ENCODE results near the gene SMIM31.

SMIM31 gene

DNA sequence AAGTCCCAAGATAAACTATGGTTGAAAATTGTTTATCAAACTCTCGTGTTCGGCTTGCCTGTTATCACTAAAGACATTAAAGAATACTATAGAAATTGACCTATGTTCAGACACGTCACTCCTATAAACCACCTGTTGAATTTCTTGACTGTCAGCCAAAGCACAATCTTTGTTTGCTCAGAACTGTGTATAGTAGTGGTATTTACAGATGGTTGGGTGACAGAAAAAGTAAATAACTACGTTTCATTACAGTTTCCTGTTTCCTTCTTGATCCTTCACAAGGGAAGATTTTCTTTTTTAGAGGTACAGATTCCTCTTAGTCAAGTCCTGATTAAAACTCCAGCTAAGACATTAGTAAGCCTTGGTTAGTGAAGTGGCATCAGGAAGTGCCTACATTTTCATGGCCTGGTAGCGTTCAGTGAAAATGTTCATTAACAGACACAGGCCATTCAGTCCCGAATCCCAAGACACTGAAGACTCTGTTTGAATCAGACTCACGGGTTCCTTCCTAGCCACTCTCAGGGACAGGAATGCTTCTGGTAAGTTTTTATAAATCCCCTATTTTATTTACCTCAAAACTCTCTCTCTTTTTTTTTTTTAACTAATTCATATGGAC lies at the start of gene SMIM31:
SMIM31 (plus strand) TSS at position 259 of the 616 bp plus-strand sequence. CDS start 16,313 bp downstream, outside the sequence.
- H3K4me3 ChIP-seq (ENCODE audit: low read length in 2 of 2), result peak within 1 kb of the TSS; percentile 65 to 76
- peak within 1 kb of the TSS; percentile 90 to 96 for H3K27ac ChIP-seq (ENCODE audit: low read depth in 2 of 2, low read length in 2 of 2)
- H3K27me3 ChIP-seq (ENCODE audit: control insufficient read depth in 2 of 2, insufficient read depth in 2 of 2, low read length in 2 of 2), result no peaks in the 10 kb centered on the region
- H3K9me3 ChIP-seq (ENCODE audit: control insufficient read depth in 2 of 2, low read length in 2 of 2), result no peaks in the 10 kb centered on the region
- peak within 1 kb of the TSS; percentile 54 to 68 for H3K9ac ChIP-seq (ENCODE audit: low read depth in 1 of 2, low read length in 2 of 2)
- no peaks in the 10 kb centered on the region for H3K36me3 ChIP-seq (ENCODE audit: control insufficient read depth in 2 of 2, insufficient read depth in 2 of 2, low read length in 2 of 2)
- H3K4me1 ChIP-seq (ENCODE audit: control insufficient read depth in 2 of 2, insufficient read depth in 2 of 2, low read length in 2 of 2), result peaks cover 2 to 3% of the 10 kb centered on the region in 2 donors

DNA sequence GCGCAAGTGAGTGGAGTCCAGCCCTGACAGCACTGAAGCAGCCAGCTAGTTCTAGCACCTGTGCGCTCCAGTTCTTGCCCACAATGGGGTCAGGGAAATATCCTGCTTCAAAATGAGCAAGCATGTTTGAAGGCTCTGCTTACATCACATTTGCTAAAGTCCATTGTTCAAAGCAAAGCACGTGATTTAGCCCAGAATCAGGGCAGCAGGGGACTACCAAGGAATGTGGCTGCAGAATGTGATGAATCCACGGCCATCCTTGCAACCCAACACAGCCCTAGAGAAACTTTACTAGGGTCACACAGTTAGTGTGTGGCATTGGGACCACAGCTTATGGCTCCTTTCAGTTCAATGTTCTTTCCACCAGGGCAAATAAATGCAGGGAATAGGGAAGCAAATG lies 47.3 kb upstream of the SMIM31 start:
- Histone ChIP-seq H3K4me3 (ENCODE audit: low read length in 2 of 2) (no peak overlapping the region), H3K36me3 (ENCODE audit: control insufficient read depth in 2 of 2, insufficient read depth in 2 of 2, low read length in 2 of 2) (no peaks in the 10 kb centered on the region), H3K27ac (ENCODE audit: low read depth in 2 of 2, low read length in 2 of 2) (no peak overlapping the region), H3K27me3 (ENCODE audit: control insufficient read depth in 2 of 2, insufficient read depth in 2 of 2, low read length in 2 of 2) (no peaks in the 10 kb centered on the region), H3K9me3 (ENCODE audit: control insufficient read depth in 2 of 2, low read length in 2 of 2) (no peaks in the 10 kb centered on the region), H3K4me1 (ENCODE audit: control insufficient read depth in 2 of 2, insufficient read depth in 2 of 2, low read length in 2 of 2) (no peaks in the 10 kb centered on the region), H3K9ac (ENCODE audit: low read depth in 1 of 2, low read length in 2 of 2) (no peak overlapping the region)

- Histone ChIP-seq H3K27ac (ENCODE audit: low read depth in 2 of 2, low read length in 2 of 2) (no peak overlapping the region), H3K9me3 (ENCODE audit: control insufficient read depth in 2 of 2, low read length in 2 of 2) (no peaks in the 10 kb centered on the region), H3K36me3 (ENCODE audit: control insufficient read depth in 2 of 2, insufficient read depth in 2 of 2, low read length in 2 of 2) (no peaks in the 10 kb centered on the region), H3K4me3 (ENCODE audit: low read length in 2 of 2) (no peak overlapping the region), H3K9ac (ENCODE audit: low read depth in 1 of 2, low read length in 2 of 2) (no peak overlapping the region), H3K27me3 (ENCODE audit: control insufficient read depth in 2 of 2, insufficient read depth in 2 of 2, low read length in 2 of 2) (no peaks in the 10 kb centered on the region), H3K4me1 (ENCODE audit: control insufficient read depth in 2 of 2, insufficient read depth in 2 of 2, low read length in 2 of 2) (no peaks in the 10 kb centered on the region)
Measured at GRCh38 chr4:164716901-164717300, 37.0 kb upstream of the SMIM31 start.

GRCh38 chr4:164718827-164719226 lies 35.1 kb upstream of the SMIM31 start:
- Histone ChIP-seq H3K4me3 (ENCODE audit: low read length in 2 of 2) (no peak overlapping the region), H3K27ac (ENCODE audit: low read depth in 2 of 2, low read length in 2 of 2) (no peak overlapping the region), H3K4me1 (ENCODE audit: control insufficient read depth in 2 of 2, insufficient read depth in 2 of 2, low read length in 2 of 2) (no peaks in the 10 kb centered on the region), H3K9me3 (ENCODE audit: control insufficient read depth in 2 of 2, low read length in 2 of 2) (no peaks in the 10 kb centered on the region), H3K9ac (ENCODE audit: low read depth in 1 of 2, low read length in 2 of 2) (no peak overlapping the region), H3K36me3 (ENCODE audit: control insufficient read depth in 2 of 2, insufficient read depth in 2 of 2, low read length in 2 of 2) (no peaks in the 10 kb centered on the region), H3K27me3 (ENCODE audit: control insufficient read depth in 2 of 2, insufficient read depth in 2 of 2, low read length in 2 of 2) (no peaks in the 10 kb centered on the region)

GRCh38 chr4:164725066-164725465 lies 28.9 kb upstream of the SMIM31 start:
- H3K9ac ChIP-seq (ENCODE audit: low read depth in 1 of 2, low read length in 2 of 2), result no peak overlapping the region
- H3K27me3 ChIP-seq (ENCODE audit: control insufficient read depth in 2 of 2, insufficient read depth in 2 of 2, low read length in 2 of 2), result no peaks in the 10 kb centered on the region
- H3K4me1 ChIP-seq (ENCODE audit: control insufficient read depth in 2 of 2, insufficient read depth in 2 of 2, low read length in 2 of 2), result no peaks in the 10 kb centered on the region
- H3K9me3 ChIP-seq (ENCODE audit: control insufficient read depth in 2 of 2, low read length in 2 of 2), result no peaks in the 10 kb centered on the region
- H3K36me3 ChIP-seq (ENCODE audit: control insufficient read depth in 2 of 2, insufficient read depth in 2 of 2, low read length in 2 of 2), result no peaks in the 10 kb centered on the region
- no peak overlapping the region for H3K4me3 ChIP-seq (ENCODE audit: low read length in 2 of 2)
- no peak overlapping the region for H3K27ac ChIP-seq (ENCODE audit: low read depth in 2 of 2, low read length in 2 of 2)

- Histone ChIP-seq H3K9ac (ENCODE audit: low read depth in 1 of 2, low read length in 2 of 2) (no peak overlapping the region), H3K4me3 (ENCODE audit: low read length in 2 of 2) (no peak overlapping the region), H3K27me3 (ENCODE audit: control insufficient read depth in 2 of 2, insufficient read depth in 2 of 2, low read length in 2 of 2) (no peaks in the 10 kb centered on the region), H3K9me3 (ENCODE audit: control insufficient read depth in 2 of 2, low read length in 2 of 2) (no peaks in the 10 kb centered on the region), H3K27ac (ENCODE audit: low read depth in 2 of 2, low read length in 2 of 2) (no peak overlapping the region), H3K36me3 (ENCODE audit: control insufficient read depth in 2 of 2, insufficient read depth in 2 of 2, low read length in 2 of 2) (no peaks in the 10 kb centered on the region), H3K4me1 (ENCODE audit: control insufficient read depth in 2 of 2, insufficient read depth in 2 of 2, low read length in 2 of 2) (no peaks in the 10 kb centered on the region)
Measured at GRCh38 chr4:164730705-164731393, 23.1 kb upstream of the SMIM31 start.

GRCh38 chr4:164731827-164732474 lies 22.0 kb upstream of the SMIM31 start:
- no peak overlapping the region for H3K9ac ChIP-seq (ENCODE audit: low read depth in 1 of 2, low read length in 2 of 2)
- H3K27ac ChIP-seq (ENCODE audit: low read depth in 2 of 2, low read length in 2 of 2), result no peak overlapping the region
- no peak overlapping the region for H3K4me3 ChIP-seq (ENCODE audit: low read length in 2 of 2)

DNA sequence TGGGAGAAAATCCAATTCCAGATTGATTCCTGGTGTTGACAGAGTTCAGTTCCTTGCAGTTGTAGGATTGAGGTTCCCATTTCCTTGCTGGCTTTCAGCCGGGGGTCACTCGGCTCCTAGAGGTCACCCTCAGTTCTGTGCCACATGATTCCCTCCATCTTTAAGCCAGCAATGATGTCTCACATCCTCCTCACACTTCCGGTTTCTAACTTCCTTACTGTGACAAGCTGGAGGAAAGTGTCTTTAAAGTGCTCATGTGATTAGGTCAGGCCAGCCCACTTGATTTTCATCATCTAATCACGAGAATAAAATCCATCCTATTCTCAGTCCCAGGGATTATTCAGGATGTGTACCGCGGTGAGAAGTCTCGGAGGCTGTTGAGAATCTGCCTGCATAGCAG lies 19.4 kb upstream of the SMIM31 start:
- H3K27ac ChIP-seq (ENCODE audit: low read depth in 2 of 2, low read length in 2 of 2), result no peak overlapping the region
- no peak overlapping the region for H3K9ac ChIP-seq (ENCODE audit: low read depth in 1 of 2, low read length in 2 of 2)
- no peaks in the 10 kb centered on the region for H3K4me1 ChIP-seq (ENCODE audit: control insufficient read depth in 2 of 2, insufficient read depth in 2 of 2, low read length in 2 of 2)
- no peaks in the 10 kb centered on the region for H3K27me3 ChIP-seq (ENCODE audit: control insufficient read depth in 2 of 2, insufficient read depth in 2 of 2, low read length in 2 of 2)
- no peaks in the 10 kb centered on the region for H3K9me3 ChIP-seq (ENCODE audit: control insufficient read depth in 2 of 2, low read length in 2 of 2)
- no peaks in the 10 kb centered on the region for H3K36me3 ChIP-seq (ENCODE audit: control insufficient read depth in 2 of 2, insufficient read depth in 2 of 2, low read length in 2 of 2)
- no peak overlapping the region for H3K4me3 ChIP-seq (ENCODE audit: low read length in 2 of 2)

More at GRCh38 chr4:164731827-164732474, 22.0 kb upstream of the SMIM31 start:
- Histone ChIP-seq H3K27me3 (ENCODE audit: control insufficient read depth in 2 of 2, insufficient read depth in 2 of 2, low read length in 2 of 2) (no peaks in the 10 kb centered on the region), H3K4me1 (ENCODE audit: control insufficient read depth in 2 of 2, insufficient read depth in 2 of 2, low read length in 2 of 2) (no peaks in the 10 kb centered on the region), H3K9me3 (ENCODE audit: control insufficient read depth in 2 of 2, low read length in 2 of 2) (no peaks in the 10 kb centered on the region), H3K36me3 (ENCODE audit: control insufficient read depth in 2 of 2, insufficient read depth in 2 of 2, low read length in 2 of 2) (no peaks in the 10 kb centered on the region)

DNA sequence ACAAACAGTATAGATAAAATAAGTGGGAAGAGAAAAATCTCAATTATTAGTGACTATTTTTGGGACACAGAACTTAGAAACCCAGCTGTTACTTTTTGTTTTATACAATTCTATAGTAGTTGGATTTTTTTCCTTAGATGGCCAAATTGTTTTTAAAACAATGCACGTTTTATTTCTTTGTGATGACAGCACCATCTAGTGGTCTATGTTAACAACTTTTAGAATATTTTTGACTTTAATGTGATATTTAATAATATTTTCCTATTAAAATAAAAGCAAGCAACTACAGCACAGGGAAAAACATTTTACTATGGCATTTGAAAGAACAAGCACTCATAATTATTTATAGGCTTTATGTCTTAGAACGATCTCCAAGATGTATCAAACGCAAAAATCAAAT lies 5.6 kb upstream of the SMIM31 start:
- Histone ChIP-seq H3K9ac (ENCODE audit: low read depth in 1 of 2, low read length in 2 of 2) (no peak overlapping the region), H3K36me3 (ENCODE audit: control insufficient read depth in 2 of 2, insufficient read depth in 2 of 2, low read length in 2 of 2) (no peaks in the 10 kb centered on the region), H3K4me3 (ENCODE audit: low read length in 2 of 2) (no peak overlapping the region), H3K27ac (ENCODE audit: low read depth in 2 of 2, low read length in 2 of 2) (no peak overlapping the region), H3K9me3 (ENCODE audit: control insufficient read depth in 2 of 2, low read length in 2 of 2) (no peaks in the 10 kb centered on the region), H3K27me3 (ENCODE audit: control insufficient read depth in 2 of 2, insufficient read depth in 2 of 2, low read length in 2 of 2) (no peaks in the 10 kb centered on the region), H3K4me1 (ENCODE audit: control insufficient read depth in 2 of 2, insufficient read depth in 2 of 2, low read length in 2 of 2) (peaks cover under 1 to 2% of the 10 kb centered on the region in 2 donors)

DNA sequence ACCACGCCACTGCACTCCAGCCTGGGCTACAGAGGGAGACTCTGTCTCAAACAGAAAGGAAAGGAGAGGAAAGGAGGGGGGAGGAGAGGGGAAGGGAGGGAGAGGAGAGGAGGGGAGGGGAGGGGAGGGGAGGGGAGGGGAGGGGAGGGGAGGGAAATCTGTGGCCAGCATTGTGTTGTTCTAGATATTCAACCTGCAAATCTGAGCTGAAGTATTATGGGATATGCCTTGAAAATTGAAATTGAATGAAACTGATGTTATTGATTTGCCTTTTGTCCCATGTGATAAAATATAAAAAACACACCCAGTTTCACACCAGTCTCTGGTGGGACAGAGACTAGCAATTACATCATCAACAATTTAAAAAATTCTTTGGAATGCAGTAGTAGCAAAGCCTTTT lies 1.5 kb downstream of the SMIM31 start:
- no peaks in the 10 kb centered on the region for H3K27me3 ChIP-seq (ENCODE audit: control insufficient read depth in 2 of 2, insufficient read depth in 2 of 2, low read length in 2 of 2)
- H3K9me3 ChIP-seq (ENCODE audit: control insufficient read depth in 2 of 2, low read length in 2 of 2), result no peaks in the 10 kb centered on the region
- peak overlapping the region in 1 of 2 donors; percentile 76 for H3K4me3 ChIP-seq (ENCODE audit: low read length in 2 of 2)
- peak overlapping the region in 1 of 2 donors; percentile 42 for H3K27ac ChIP-seq (ENCODE audit: low read depth in 2 of 2, low read length in 2 of 2)
- peak overlapping the region in 1 of 2 donors; percentile 38 for H3K9ac ChIP-seq (ENCODE audit: low read depth in 1 of 2, low read length in 2 of 2)
- H3K36me3 ChIP-seq (ENCODE audit: control insufficient read depth in 2 of 2, insufficient read depth in 2 of 2, low read length in 2 of 2), result no peaks in the 10 kb centered on the region
- H3K4me1 ChIP-seq (ENCODE audit: control insufficient read depth in 2 of 2, insufficient read depth in 2 of 2, low read length in 2 of 2), result peaks cover 2 to 3% of the 10 kb centered on the region in 2 donors

Measured in mucosa of rectum (tissue), 2 donors.